LNCAP (cell line): ENCODE results near the gene APP.

Experiments
- CTCF ChIP-seq: fragments of 450-650 bp; IDR thresholded peaks from 2 replicates; pipeline ENCODE4 v1.5.1; 2017; ENCODE audit warnings: mild to moderate bottlenecking

Gene APP

GRCh38 chr21:25916226-25916625 is 254.3 kb downstream of the APP start:
- TF ChIP-seq CTCF, result no peak

- TF ChIP-seq CTCF, result no peak
Observed at GRCh38 chr21:25913479-25913878, 257.1 kb downstream of the APP start.

DNA sequence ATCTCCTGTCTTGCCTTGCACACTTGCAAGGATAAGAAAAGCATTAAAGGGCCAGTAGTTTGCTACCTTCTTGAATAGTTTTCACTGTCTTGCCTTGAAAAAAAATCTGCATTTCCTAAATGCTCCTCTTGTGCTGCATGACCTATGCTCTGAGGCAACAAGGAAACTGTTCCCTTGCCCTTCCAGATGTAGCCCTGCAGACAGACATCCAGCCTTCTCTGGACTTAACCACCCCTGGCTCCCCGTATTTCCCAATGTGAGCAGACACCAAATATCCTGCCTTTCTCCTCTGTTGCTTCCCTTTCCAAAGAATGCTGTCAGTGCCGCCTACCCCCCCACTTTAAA is 258.2 kb downstream of the APP start:
- TF ChIP-seq CTCF, result no peak

GRCh38 chr21:25911730-25912401 is 258.7 kb downstream of the APP start:
- no peak for TF ChIP-seq CTCF

DNA sequence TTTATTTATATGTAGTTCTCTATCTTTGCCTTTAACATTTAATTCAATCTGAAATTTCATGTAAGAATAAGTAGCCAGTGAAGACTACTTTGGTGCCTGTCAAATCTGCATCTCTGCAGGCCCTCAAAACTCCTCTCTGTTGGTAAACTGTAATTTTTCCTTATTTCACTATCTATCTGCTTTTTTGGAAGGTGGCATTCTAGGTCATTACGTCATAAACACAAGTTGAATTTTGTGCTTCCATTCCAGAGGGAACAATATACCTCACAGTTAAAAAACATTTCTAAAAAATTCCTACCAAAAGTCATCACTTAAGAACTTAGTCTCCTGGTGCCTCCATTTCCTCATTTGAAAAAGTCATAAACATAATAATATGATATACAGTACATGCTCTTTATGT is 259.8 kb downstream of the APP start:
- TF ChIP-seq CTCF, result no peak

GRCh38 chr21:25909341-25909740 is 261.2 kb downstream of the APP start:
- TF ChIP-seq CTCF, result no peak

DNA sequence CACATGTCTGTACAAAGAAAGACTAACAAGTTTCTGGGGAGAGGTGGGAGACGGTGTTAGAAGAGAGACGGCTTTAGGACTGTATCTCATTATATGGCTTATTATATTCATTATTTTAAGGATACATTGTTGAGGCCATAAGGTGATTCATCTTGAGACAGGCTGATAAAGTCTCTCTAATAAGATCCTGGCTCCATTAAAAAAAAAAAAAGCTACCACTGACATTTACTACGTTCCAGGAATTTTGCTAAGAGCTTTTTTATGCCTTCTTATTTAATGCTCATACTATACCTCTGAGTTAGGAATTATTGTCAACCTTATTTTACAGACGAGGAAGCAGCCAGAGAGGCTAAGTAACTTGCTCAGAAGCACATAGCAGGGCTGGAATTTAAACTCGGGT is 262.1 kb downstream of the APP start:
- TF ChIP-seq CTCF, result no peak

- no peak for TF ChIP-seq CTCF
Observed at GRCh38 chr21:25907573-25908275, 262.8 kb downstream of the APP start.
